GM21576 (cell line): ENCODE measurements around the gene MAST2.

Experiments
- ATAC-seq: cut with Tn5 transposase; IDR thresholded peaks from one replicate; pipeline ENCODE4 v1.9.1; 2021; ENCODE audit warnings: mild to moderate bottlenecking, moderate library complexity; ENCODE audit not compliant: unreplicated experiment

Gene MAST2

DNA sequence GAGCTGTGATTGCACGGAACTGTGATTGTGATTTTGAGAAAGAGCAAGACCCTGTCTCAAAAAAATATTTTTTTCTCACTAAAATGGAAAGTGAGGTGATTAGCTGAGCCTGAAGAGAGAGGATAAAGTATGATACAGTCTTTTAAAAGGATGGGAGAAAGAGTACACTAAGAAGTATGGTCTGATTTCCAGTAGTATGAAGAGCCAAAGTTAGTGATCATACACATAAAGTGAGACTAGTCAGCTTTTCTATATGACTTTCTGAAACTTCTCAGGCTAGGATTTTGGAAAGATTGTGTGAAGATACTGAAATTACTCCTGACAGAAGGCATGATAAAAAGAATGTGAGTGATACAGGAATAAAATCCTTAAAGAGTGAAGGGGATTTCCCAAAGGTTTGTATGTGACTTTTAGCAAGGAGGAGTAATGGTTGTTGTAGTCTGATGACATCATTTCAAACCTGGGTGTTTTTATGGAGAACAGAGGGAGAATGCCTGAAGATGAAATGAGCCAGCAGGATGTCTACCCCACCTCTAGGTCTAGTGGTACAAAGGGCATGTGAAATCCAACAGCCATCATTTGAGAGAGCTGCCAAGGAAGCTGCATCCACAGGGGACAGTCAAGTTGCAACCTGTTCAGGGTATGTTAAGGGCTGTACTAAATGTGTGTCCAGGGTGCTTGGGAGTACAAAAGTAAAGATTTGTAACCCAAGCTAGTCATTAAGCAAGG, 171.3 kb downstream of the MAST2 start:
- ATAC-seq: no peak

DNA sequence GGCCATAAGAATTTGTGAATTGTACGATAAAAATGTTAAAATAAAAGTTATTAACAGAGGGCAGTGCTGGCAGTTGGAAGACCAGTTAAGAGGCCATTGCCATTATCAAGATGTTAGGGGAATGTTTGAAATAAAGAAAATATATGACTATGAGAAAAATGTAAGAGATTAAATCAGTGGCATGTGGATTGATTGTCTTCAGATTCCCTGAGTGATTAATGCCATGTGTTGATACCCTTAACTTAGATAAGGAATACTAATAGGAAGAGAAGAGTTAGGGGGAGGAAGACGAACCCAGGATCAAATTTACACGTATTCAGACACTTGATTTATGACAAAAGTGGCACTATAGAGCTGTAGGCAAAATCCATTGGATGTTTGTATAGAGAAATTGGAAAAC, 173.2 kb downstream of the MAST2 start:
- no peak for ATAC-seq

GRCh38 chr1:45979074-45979777, 175.8 kb downstream of the MAST2 start:
- no peak for ATAC-seq

DNA sequence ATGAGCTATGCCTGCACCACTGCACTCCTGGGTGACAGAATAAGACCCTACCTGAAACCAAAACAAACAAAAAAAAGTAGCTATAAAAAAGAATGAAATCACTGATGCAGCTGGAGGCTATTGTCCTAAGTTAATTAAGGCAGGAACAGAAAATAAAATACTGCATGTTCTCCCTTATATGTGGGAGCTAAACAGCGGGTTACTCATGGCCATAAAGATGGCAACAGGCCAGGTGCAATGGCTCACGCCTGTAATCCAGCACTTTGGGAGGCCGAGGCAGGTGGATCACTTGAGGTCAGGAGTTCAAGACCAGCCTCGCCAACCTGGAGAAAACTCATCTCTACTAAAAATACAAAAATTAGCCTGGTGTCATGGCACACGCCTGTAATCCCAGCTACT, 176.4 kb downstream of the MAST2 start:
- ATAC-seq: no peak

DNA sequence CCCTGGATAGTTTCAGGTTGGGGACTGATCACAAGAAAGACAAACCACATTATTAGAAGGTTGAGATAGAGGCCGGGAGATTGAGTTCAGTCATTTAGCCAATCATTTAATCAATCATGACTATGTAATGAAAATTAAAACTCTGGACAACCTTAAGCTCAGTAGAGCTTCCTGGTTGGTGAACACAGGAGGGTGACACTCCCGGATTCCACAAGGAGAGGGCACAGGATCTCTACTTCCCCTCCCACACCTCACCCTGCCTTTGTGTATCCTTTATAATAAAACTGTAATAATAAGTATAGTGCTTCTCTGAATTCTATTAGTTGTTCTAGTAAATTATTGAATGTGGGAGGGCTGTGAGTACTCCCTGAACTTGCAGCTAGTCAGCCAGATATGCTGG, 178.9 kb downstream of the MAST2 start:
- no peak for ATAC-seq

DNA sequence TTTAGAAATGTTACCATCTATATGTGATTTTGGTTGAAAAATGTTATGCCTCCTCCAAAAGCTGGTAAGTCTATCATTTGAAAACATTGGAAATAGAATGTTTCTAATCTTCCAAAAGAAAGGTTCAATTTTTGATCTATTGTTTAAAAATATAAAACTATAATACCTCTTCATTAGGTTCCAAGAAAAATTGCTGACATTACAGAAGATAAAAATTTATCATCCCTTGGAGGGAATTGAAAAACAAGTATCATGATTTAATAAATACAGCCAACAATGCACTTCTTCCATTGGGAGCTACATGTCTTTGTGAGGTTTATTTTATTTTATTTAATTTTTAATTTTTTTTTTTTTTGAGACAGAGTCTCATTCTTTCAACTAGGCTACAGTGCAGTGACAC, 180.6 kb downstream of the MAST2 start:
- no peak for ATAC-seq

- ATAC-seq: no peak
These were observed 183.8 kb downstream of the MAST2 start for GRCh38 chr1:45987204-45987603.

DNA sequence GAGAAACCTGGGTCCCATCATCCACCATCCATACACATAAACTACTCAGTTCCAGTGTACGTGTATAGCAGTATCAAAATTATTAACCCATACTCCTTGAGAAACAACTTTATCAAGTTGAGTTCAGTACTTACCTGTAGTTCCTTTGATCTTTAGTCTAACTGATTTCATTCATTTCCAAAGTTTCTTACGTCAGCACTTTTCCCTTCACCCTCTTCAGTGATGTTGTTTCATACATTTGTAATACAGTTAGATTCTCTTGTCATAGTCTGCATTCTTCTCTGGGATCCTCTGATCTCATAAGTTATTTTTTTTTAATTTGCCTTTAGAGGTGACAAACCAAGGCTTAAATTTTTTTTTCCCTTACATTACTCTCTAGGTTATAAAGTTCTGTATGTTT, 185.8 kb downstream of the MAST2 start:
- no peak for ATAC-seq

GRCh38 chr1:45994423-45994822, 191.0 kb downstream of the MAST2 start:
- no peak for ATAC-seq

GRCh38 chr1:45995298-45995697, 191.9 kb downstream of the MAST2 start:
- no peak for ATAC-seq

DNA sequence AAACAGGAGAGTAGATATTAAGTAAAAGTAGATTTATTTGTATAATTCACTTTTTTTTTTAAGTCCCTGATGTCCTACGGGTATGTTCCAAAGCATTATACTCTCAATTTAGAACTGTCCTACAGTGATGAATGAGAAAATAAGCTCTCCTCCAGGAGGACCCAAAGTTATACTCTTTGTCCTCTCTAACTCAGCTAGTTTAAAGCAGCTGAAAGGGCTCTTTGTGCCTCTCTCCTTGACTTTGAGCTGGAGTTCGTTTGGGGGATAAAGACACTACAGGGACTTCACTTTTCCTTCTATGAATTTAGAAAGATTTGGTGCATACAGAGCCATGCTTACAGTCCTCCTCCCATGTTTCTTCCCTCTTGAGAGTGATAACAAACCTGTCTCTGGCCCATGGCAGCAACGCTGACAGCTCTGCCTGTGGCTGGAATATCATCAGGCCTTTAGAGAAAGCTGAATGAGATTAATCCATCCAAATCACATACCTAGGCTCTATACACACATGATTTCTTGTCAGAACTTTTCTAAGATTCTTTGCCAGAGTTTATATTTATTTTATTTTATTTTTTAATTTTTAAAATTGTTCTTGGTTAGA, 194.7 kb downstream of the MAST2 start:
- no peak for ATAC-seq

- no peak for ATAC-seq
These were observed 196.1 kb downstream of the MAST2 start for GRCh38 chr1:45999507-45999906.

- no peak for ATAC-seq
These were observed 197.8 kb downstream of the MAST2 start for GRCh38 chr1:46001081-46001785.

GRCh38 chr1:46002551-46003150, 199.2 kb downstream of the MAST2 start:
- no peak for ATAC-seq

DNA sequence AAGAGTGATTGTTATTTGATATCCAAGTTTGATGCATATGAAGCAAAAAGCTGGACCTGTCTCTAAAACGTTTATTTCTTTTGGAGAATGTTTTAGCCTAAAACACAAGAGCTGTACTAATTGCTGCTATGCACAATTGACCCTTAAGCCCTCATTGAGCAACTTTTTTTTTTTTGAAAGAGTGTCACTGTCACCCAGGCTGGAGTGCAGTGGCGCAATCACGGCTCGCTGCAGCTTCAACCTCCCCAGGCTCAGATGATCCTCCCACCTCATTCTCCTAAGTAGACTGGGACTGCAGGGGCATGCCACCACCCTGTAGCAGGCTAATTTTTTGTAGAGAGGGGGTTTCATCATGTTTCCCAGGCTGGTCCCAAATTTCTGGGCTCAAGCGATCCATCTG, 199.9 kb downstream of the MAST2 start:
- no peak for ATAC-seq

GRCh38 chr1:46004492-46004891, 201.1 kb downstream of the MAST2 start:
- ATAC-seq: no peak

DNA sequence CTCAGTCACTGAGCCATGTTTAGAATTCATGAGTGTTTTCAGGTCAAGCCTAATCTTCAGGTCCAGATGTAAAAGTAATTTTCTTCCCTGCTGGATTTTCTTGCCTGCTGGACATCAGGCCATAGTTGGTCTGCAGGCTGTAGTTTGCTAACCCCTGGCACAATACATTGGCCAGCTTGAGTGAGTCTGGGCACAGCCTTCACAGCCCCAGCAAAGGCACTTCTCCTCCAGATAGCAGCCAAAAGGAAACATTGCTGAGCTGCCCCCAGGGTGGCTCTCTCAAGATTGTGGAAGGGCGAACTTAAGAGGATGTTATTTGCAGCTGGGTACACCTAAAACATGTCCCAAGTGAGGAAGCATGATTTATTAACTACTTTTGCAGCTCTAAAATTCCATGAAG, 202.2 kb downstream of the MAST2 start:
- ATAC-seq: no peak

DNA sequence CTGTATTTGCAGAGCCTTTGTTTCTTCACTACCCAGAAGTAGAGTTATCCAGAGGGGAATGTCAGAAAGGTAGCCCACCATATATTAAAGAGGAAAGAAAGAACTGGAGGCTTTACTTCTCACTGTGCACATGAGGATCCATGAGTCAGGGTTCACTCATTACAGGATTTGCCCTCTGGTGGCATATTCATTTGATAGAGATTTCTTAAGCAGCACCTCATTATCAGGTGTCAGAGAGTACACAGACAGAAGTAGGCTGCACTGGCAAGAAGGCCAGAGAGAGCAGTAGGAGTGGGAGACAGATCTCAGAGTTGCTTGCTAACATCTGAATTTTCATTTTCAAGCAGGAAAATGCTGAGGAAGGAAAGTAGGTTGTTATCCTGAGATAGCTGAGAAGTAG, 205.2 kb downstream of the MAST2 start:
- no peak for ATAC-seq

DNA sequence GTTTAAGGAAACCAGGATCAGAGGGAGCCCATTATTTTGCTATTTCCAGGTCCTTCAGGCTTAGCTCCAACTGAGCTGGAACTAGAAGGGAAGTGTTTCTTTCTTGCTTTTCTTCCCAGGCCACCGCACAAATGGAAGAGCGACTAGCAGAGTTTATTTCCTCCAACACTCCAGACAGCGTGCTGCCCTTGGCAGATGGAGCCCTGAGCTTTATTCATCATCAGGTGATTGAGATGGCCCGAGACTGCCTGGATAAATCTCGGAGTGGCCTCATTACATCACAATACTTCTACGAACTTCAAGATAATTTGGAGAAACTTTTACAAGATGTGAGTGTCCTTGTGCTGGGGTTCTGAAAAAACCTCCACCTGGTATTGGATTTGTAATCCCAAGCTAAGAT, 207.2 kb downstream of the MAST2 start:
- no peak for ATAC-seq

DNA sequence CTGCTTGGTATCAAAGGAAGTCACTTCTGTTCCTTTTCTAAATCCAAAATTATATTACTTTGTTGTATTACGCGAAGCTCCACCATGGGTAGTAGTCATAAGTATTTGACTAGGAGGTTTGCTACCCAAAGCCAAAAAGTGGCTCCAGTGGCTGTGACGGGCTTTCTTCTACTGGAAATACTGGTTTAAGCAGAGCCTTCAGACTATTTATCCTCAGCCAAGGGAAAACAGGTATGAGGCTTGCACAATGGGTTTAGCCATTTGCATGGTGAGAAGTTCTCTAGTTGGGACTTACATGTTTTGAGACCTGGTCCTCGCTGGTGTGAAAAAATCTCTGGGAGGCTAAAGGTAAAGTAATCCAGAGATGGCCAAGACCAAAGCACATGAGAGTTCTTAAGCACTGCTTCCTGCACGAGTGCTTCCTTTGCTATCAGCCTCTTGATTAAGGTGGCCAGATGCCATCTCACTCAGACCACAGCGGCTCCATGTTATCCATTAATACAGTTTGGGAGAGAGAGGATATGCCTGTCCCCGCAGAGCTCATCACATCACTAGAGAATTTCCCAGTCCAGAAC, 207.8 kb downstream of the MAST2 start:
- ATAC-seq: no peak

DNA sequence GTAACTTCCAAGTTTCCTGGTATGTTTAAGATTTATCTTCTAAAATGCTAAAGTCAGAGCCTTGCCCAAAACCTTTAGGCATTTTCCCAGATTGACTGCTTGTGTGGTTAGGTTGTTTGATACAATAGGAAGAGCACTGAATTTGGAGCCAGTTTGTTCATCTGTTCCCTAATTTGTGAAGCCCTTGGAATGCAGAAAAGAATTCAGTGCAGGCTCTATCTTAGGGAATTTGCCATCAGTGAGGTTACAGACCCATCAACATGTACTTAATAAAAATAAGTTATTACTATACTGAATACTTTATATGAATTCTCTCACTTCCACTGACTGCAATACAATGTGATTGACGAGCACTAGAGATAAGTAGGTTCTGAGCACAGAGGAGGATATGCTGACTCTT, 208.8 kb downstream of the MAST2 start:
- ATAC-seq: no peak
